ENCODE data around the gene SPDYE16.
"Not testable (repeated sequence)": the region's sequence is repeated elsewhere in the genome, so short reads cannot be mapped to it uniquely, and the experiment has no call there.

SPDYE16 gene

DNA sequence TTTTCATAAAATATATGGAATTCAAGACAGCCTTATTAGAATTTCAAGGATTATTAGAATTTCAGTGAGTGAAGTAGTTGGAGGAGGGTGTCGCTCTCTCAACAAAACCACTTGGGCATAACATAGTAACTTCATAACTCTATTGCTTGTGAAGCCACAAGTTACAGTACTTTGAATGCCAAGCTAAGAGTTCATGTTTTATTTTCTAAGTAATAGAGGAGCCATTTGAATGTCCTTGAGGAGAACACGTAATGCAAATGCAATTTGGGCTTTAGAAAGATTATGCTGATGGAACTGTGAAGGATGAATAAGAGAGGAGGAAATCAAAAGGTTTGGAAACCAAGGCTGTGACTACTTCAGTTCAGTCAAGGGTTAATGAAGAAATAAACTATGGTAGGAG, 32.3 kb upstream of the SPDYE16 start:
- not testable (repeated sequence) for H3K4me3 ChIP-seq (ENCODE audit: low read depth, low read length); H2AFZ ChIP-seq (ENCODE audit: low read length, unreplicated experiment); H3K27ac ChIP-seq (ENCODE audit: low read depth, low read length); H3K36me3 ChIP-seq (ENCODE audit: insufficient read depth, low read length); H3K27me3 ChIP-seq (ENCODE audit: insufficient read depth, low read length)
- H3K4me1 ChIP-seq (ENCODE audit: control insufficient read depth, insufficient read depth, low read length, unreplicated experiment) = peaks cover 22% of the 10 kb centered on the region
- peaks cover 22% of the 10 kb centered on the region for H3K79me2 ChIP-seq (ENCODE audit: control insufficient read depth, insufficient read depth, low read length, unreplicated experiment)

DNA sequence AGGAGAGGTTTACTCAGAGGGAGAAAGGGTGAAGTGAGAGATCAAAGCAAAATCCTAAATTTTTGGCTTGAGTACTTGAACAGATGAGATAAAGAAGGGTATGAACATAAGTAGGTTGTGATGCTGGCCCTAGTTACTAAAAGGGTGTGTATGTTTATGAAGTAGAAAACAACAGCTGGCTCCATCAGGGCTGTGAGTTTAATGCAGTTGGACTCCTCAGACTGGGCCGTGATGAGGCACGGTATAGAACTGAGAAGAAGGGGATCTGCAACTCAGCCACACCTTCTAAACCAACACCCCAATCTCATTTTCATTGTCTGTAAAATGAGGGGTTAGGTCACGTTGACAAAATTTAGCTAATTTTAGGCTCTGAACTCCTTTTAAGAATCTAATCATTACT, 29.2 kb upstream of the SPDYE16 start:
- H3K4me3 ChIP-seq (ENCODE audit: low read depth, low read length); H3K27ac ChIP-seq (ENCODE audit: low read depth, low read length); H3K36me3 ChIP-seq (ENCODE audit: insufficient read depth, low read length); H2AFZ ChIP-seq (ENCODE audit: low read length, unreplicated experiment); H3K27me3 ChIP-seq (ENCODE audit: insufficient read depth, low read length): not testable (repeated sequence)
- Histone ChIP-seq H3K4me1 (ENCODE audit: control insufficient read depth, insufficient read depth, low read length, unreplicated experiment) (peaks cover 21% of the 10 kb centered on the region), H3K79me2 (ENCODE audit: control insufficient read depth, insufficient read depth, low read length, unreplicated experiment) (peaks cover 25% of the 10 kb centered on the region)

DNA sequence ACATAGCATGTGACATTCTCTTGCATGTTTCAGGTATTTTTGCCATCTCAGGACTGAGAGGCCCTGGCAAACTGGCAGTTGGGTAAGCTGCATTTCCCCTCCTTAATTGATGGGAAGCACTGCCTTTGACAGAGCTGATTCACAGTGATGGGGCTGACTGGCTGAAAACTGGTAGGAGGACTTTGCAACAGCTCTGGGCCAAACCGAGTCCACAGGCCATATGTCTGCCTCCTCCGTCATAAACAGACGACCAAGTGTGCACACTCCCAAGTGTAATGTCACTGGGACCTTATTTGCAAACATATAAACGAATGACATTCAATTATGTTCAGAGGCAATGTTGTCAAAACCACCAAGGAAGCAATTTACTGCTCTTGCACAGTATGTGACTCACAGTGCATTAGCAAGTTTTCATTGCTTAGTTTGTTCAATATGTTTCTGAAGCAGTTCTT, 27.3 kb upstream of the SPDYE16 start:
- not testable (repeated sequence) for H3K27me3 ChIP-seq (ENCODE audit: insufficient read depth, low read length); H3K36me3 ChIP-seq (ENCODE audit: insufficient read depth, low read length); H2AFZ ChIP-seq (ENCODE audit: low read length, unreplicated experiment); H3K4me3 ChIP-seq (ENCODE audit: low read depth, low read length)
- peak overlapping the region; percentile 72 for H3K27ac ChIP-seq (ENCODE audit: low read depth, low read length)
- peaks cover 21% of the 10 kb centered on the region for H3K4me1 ChIP-seq (ENCODE audit: control insufficient read depth, insufficient read depth, low read length, unreplicated experiment)
- peaks cover 26% of the 10 kb centered on the region for H3K79me2 ChIP-seq (ENCODE audit: control insufficient read depth, insufficient read depth, low read length, unreplicated experiment)

DNA sequence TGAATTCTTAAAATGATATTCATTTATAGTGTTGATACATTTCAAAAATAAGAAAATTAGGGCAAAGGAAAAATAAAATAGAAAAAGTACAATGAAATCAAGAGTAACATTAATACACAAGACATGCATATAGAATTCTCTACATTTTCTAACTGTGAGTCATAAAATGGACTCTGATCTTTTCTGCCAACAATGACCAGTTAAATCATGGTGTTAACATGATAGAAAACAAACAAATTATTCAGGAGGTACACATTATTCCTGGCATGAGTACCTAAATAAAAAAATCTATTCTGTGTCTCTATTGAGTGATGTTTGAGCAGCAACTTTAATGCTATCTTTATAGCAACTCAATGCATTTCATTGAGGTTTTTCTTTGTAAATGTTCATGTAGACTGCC, 25.6 kb upstream of the SPDYE16 start:
- H3K27ac ChIP-seq (ENCODE audit: low read depth, low read length) = peak overlapping the region; percentile 44; the same call in 1 of the 2 replicates
- H3K79me2 ChIP-seq (ENCODE audit: control insufficient read depth, insufficient read depth, low read length, unreplicated experiment) = peaks cover 25% of the 10 kb centered on the region

DNA sequence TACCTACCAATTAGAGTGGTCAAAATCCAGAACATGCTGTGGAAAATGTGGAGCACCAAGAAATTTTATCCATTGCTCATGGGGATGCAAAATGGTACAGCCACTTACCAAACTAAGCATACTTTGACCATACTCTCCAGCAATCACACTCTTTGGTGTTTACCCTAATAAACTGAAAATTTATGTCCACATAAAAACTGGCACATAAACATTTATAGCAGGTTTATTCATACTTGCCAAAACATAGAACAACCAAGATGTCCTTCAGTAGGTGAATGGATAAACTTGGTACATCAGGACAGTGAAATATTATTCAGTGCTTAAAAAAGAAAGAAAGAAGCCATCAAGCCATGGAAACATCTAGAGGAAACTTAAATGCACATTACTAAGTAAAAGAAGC, 24.7 kb upstream of the SPDYE16 start:
- Histone ChIP-seq H3K27ac (ENCODE audit: low read depth, low read length) (peak overlapping the region; percentile 44), H3K4me1 (ENCODE audit: control insufficient read depth, insufficient read depth, low read length, unreplicated experiment) (peaks cover 18% of the 10 kb centered on the region), H3K79me2 (ENCODE audit: control insufficient read depth, insufficient read depth, low read length, unreplicated experiment) (peaks cover 21% of the 10 kb centered on the region)
- H3K4me3 ChIP-seq (ENCODE audit: low read depth, low read length); H3K27me3 ChIP-seq (ENCODE audit: insufficient read depth, low read length); H3K36me3 ChIP-seq (ENCODE audit: insufficient read depth, low read length); H2AFZ ChIP-seq (ENCODE audit: low read length, unreplicated experiment): not testable (repeated sequence)

More for the DNA sequence above, 25.6 kb upstream of the SPDYE16 start:
- peaks cover 18% of the 10 kb centered on the region for H3K4me1 ChIP-seq (ENCODE audit: control insufficient read depth, insufficient read depth, low read length, unreplicated experiment)
- H3K27me3 ChIP-seq (ENCODE audit: insufficient read depth, low read length); H3K4me3 ChIP-seq (ENCODE audit: low read depth, low read length); H2AFZ ChIP-seq (ENCODE audit: low read length, unreplicated experiment); H3K36me3 ChIP-seq (ENCODE audit: insufficient read depth, low read length): not testable (repeated sequence)

DNA sequence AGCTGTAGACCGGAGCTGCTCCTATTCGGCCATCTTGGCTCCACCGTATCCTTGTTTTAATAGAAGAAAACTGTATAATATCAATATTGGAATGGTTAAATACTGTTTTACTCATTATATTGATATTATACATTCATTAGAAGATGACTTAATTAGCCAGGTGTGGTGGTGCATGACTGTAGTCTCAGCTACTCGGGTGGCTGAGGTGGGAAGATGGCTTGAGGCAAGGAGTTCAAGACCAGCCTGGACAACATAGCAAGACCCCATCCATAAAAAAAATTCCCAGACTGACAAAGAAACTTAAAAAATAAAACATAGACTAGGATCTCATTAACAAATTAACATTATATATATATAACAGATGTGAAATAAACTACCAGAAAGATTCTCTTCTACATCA, 24.2 kb upstream of the SPDYE16 start:
- H3K27me3 ChIP-seq (ENCODE audit: insufficient read depth, low read length); H3K4me3 ChIP-seq (ENCODE audit: low read depth, low read length); H3K36me3 ChIP-seq (ENCODE audit: insufficient read depth, low read length); H2AFZ ChIP-seq (ENCODE audit: low read length, unreplicated experiment): not testable (repeated sequence)
- H3K79me2 ChIP-seq (ENCODE audit: control insufficient read depth, insufficient read depth, low read length, unreplicated experiment) = peaks cover 16% of the 10 kb centered on the region
- H3K27ac ChIP-seq (ENCODE audit: low read depth, low read length) = peak overlapping the region; percentile 44; the same call in 1 of the 2 replicates
- peaks cover 18% of the 10 kb centered on the region for H3K4me1 ChIP-seq (ENCODE audit: control insufficient read depth, insufficient read depth, low read length, unreplicated experiment)

DNA sequence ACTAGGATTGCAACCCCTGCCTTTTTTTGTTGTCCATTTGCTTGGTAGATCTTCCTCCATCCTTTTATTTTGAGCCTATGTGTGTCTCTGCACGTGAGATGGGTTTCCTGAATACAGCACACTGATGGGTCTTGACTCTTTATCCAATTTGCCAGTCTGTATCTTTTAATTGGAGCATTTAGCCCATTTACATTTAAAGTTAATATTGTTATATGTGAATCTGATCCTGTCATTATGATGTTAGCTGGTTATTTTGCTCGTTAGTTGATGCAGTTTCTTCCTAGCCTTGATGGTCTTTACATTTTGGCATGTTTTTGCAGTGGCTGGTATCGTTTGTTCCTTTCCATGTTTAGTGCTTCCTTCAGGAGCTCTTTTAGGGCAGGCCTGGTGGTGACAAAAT, 21.9 kb upstream of the SPDYE16 start:
- H3K79me2 ChIP-seq (ENCODE audit: control insufficient read depth, insufficient read depth, low read length, unreplicated experiment) = not testable (repeated sequence)

DNA sequence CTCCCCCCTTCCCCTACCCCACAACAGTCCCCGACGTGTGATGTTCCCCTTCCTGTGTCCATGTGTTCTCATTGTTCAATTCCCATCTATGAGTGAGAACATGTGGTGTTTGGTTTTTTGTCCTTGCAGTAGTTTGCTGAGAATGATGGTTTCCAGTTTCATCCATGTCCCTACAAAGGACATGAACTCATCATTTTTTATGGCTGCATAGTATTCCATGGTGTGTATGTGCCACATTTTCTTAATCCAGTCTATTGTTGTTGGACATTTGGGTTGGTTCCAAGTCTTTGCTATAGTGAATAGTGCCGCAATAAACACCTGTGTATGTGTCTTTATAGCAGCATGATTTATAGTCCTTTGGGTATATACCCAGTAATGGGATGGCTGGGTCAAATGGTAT, 18.2 kb upstream of the SPDYE16 start:
- H3K27ac ChIP-seq (ENCODE audit: low read depth, low read length); H3K27me3 ChIP-seq (ENCODE audit: insufficient read depth, low read length); H3K4me1 ChIP-seq (ENCODE audit: control insufficient read depth, insufficient read depth, low read length, unreplicated experiment); H2AFZ ChIP-seq (ENCODE audit: low read length, unreplicated experiment); H3K36me3 ChIP-seq (ENCODE audit: insufficient read depth, low read length); H3K4me3 ChIP-seq (ENCODE audit: low read depth, low read length): not testable (repeated sequence)
- peaks cover 16% of the 10 kb centered on the region for H3K79me2 ChIP-seq (ENCODE audit: control insufficient read depth, insufficient read depth, low read length, unreplicated experiment)

More for the DNA sequence above, 21.9 kb upstream of the SPDYE16 start:
- H3K27ac ChIP-seq (ENCODE audit: low read depth, low read length); H2AFZ ChIP-seq (ENCODE audit: low read length, unreplicated experiment); H3K36me3 ChIP-seq (ENCODE audit: insufficient read depth, low read length); H3K4me1 ChIP-seq (ENCODE audit: control insufficient read depth, insufficient read depth, low read length, unreplicated experiment); H3K4me3 ChIP-seq (ENCODE audit: low read depth, low read length); H3K27me3 ChIP-seq (ENCODE audit: insufficient read depth, low read length): not testable (repeated sequence)

DNA sequence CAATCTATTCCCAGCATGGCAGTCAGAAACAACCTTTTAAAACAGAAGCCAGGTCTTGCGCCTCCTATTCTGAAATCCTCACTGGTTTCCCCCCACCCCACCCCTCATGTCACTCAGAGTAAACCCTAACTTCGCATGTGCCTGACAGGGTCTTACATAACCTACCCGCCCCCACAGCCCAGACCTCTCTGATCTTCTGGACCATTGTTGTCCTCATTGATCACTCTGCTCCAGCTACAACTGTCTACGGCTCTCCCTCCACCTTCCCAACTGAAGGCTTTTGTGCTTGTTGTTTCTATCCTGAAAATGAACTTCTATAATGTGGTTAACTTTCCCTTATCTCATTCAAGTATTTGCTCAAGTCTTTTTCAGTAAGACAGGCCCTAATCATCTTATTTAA, 17.1 kb upstream of the SPDYE16 start:
- H3K4me3 ChIP-seq (ENCODE audit: low read depth, low read length) = not testable (repeated sequence)
- H3K79me2 ChIP-seq (ENCODE audit: control insufficient read depth, insufficient read depth, low read length, unreplicated experiment) = peaks cover 16% of the 10 kb centered on the region

DNA sequence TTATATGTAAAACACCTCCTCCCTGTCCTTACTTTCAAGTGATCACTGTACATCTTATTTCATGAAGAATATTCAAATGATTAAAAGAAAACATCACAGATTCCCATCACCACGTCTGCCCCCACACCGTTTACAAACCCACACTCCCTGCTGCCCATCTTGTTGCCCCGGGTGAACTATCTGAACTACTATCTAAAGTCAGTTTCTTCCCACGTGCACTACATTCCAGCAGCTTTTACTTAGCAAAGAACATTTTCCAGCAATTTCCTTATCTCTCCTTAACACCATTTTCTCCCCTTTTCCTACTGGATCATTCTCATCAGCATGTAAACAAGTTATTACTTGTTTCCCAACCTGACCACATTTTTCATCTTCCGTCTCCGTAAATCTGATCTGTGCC, 16.6 kb upstream of the SPDYE16 start:
- H3K4me3 ChIP-seq (ENCODE audit: low read depth, low read length); H3K27me3 ChIP-seq (ENCODE audit: insufficient read depth, low read length); H3K27ac ChIP-seq (ENCODE audit: low read depth, low read length); H3K4me1 ChIP-seq (ENCODE audit: control insufficient read depth, insufficient read depth, low read length, unreplicated experiment); H3K36me3 ChIP-seq (ENCODE audit: insufficient read depth, low read length); H2AFZ ChIP-seq (ENCODE audit: low read length, unreplicated experiment): not testable (repeated sequence)
- H3K79me2 ChIP-seq (ENCODE audit: control insufficient read depth, insufficient read depth, low read length, unreplicated experiment) = peaks cover 18% of the 10 kb centered on the region

More for the DNA sequence above, 17.1 kb upstream of the SPDYE16 start:
- not testable (repeated sequence) for H3K4me1 ChIP-seq (ENCODE audit: control insufficient read depth, insufficient read depth, low read length, unreplicated experiment); H3K27ac ChIP-seq (ENCODE audit: low read depth, low read length); H3K36me3 ChIP-seq (ENCODE audit: insufficient read depth, low read length); H3K27me3 ChIP-seq (ENCODE audit: insufficient read depth, low read length); H2AFZ ChIP-seq (ENCODE audit: low read length, unreplicated experiment)

DNA sequence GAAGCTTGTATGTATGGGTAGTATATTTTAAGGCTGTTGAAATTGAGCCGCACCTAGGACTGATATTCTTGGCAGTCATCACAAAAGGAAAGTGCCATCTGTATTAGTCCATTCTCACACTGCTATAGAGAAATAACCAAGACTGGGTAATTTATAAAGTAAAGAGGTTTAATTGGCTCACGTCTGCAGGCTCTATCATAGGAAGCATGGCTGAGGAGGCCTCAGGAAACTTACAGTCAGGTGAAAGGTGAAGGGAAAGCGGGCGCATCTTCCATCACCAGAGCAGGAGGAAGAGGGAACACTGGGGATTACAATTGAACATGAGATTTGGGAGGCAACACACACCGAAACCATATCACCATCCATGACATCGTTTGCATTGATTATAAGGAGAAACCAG, 8.9 kb upstream of the SPDYE16 start:
- peaks cover 31% of the 10 kb centered on the region for H3K79me2 ChIP-seq (ENCODE audit: control insufficient read depth, insufficient read depth, low read length, unreplicated experiment)

More for the DNA sequence above, 8.9 kb upstream of the SPDYE16 start:
- H3K27me3 ChIP-seq (ENCODE audit: insufficient read depth, low read length); H3K27ac ChIP-seq (ENCODE audit: low read depth, low read length); H3K36me3 ChIP-seq (ENCODE audit: insufficient read depth, low read length); H2AFZ ChIP-seq (ENCODE audit: low read length, unreplicated experiment); H3K4me3 ChIP-seq (ENCODE audit: low read depth, low read length); H3K4me1 ChIP-seq (ENCODE audit: control insufficient read depth, insufficient read depth, low read length, unreplicated experiment): not testable (repeated sequence)

All from ACC112 (cell line).